Measurements from ENCODE around the gene AMPH.

- TF ChIP-seq, protein P1, sequence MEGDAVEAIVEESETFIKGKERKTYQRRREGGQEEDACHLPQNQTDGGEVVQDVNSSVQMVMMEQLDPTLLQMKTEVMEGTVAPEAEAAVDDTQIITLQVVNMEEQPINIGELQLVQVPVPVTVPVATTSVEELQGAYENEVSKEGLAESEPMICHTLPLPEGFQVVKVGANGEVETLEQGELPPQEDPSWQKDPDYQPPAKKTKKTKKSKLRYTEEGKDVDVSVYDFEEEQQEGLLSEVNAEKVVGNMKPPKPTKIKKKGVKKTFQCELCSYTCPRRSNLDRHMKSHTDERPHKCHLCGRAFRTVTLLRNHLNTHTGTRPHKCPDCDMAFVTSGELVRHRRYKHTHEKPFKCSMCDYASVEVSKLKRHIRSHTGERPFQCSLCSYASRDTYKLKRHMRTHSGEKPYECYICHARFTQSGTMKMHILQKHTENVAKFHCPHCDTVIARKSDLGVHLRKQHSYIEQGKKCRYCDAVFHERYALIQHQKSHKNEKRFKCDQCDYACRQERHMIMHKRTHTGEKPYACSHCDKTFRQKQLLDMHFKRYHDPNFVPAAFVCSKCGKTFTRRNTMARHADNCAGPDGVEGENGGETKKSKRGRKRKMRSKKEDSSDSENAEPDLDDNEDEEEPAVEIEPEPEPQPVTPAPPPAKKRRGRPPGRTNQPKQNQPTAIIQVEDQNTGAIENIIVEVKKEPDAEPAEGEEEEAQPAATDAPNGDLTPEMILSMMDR (conservative IDR thresholded peaks at IDR 0.05 in 1 of 2, IDR thresholded peaks at IDR 0.05 in 1 of 2; ENCODE audit: low read depth in 1 of 2, low read length in 2 of 2): no peak
- no peak for TF ChIP-seq EZH2 (IDR thresholded peaks at IDR 0.05; ENCODE audit: low read length, missing control alignments)
Observed at GRCh38 chr7:38541440-38541839, 89.7 kb downstream of the AMPH start.
